Sciatic nerve (tissue), 2 donors: ENCODE measurements around the gene WNT2. TPM values are rescaled to one million over a fixed set of nuclear protein-coding genes. Genes with fewer than 3 reads are reported as not detected.
A peak's percentile ranks its signal among the peaks of the same experiment; 100 is the strongest.

Experiments used
- ATAC-seq: fragments of 200-7000 bp; cut with Tn5 transposase; one replicate; pipeline ENCODE4 v1.9.1; 2020; ENCODE audit warnings: mild to moderate bottlenecking, moderate library complexity
- DNase-seq: peaks from one replicate; pipeline ENCODE4 v3.0.0-alpha.2; 2020; ENCODE audit warnings: low spot score
- intact Hi-C: fragments of 100-400 bp; cut with DNase I; formaldehyde crosslinking; loops from one replicate; pipeline ENCODE4 v1.14.2; 2022
- total RNA-seq: library from RNA; stranded (reverse); fragmentation: NEBNext Ultra II Directional; extraction: Animal tissue kit (Norgen Biotek cat#: 25700); gene quantifications from one replicate; pipeline ENCODE4 v1.2.1, GENCODE V29; 2021
- donor health status: DM: no; HTN: no; CAD: no.
- donor health status: DM: no; HTN: no; CAD: no.

Gene WNT2
- 0.31 TPM for total RNA-seq

GRCh38 chr7:117322741-117323304, at the start of gene WNT2:
Gene WNT2, minus strand, starts transcription at chr7:117323058. Its CDS starts 69 bp downstream, at chr7:117322989.
- ATAC-seq (no peak), DNase-seq (no peak)
- intact Hi-C loops = no loop called here

DNA sequence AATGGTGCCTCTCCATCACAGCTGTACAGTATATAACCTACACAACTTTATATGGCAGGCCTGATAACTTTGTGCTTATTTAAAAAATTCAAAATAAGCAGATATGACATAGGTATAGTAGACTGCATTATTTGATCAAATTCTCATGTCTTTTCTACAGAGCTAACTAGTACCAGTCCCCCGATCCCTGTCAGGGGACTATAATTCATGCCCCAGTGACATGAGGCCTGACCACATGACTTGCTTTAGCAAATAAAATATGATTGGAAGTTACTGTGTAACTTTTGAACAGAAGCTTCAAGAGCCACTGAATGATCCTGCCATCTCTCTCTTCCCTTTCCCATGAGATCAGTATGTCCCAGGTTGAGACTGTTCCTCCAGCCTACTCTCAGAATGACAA, 49.2 kb upstream of the WNT2 start:
- DNase-seq (no peak), ATAC-seq (no peak)
- intact Hi-C loops = no loop called here

GRCh38 chr7:117364339-117365080, 41.7 kb upstream of the WNT2 start:
- intact Hi-C loops = no loop called here
- DNase-seq (no peak), ATAC-seq (no peak)

- DNase-seq = no peak
- no peak for ATAC-seq
These were observed 39.5 kb upstream of the WNT2 start for GRCh38 chr7:117362294-117362888.

GRCh38 chr7:117350027-117350426, 27.2 kb upstream of the WNT2 start:
- intact Hi-C loops = no loop called here
- no peak for ATAC-seq
- DNase-seq = no peak

More at GRCh38 chr7:117362294-117362888, 39.5 kb upstream of the WNT2 start:
- intact Hi-C loops = no loop called here

- no peak for ATAC-seq
- DNase-seq = no peak
- intact Hi-C loops = no loop called here
These were observed 26.7 kb upstream of the WNT2 start for GRCh38 chr7:117349570-117349969.

GRCh38 chr7:117347962-117348672, 25.3 kb upstream of the WNT2 start:
- ATAC-seq (no peak), DNase-seq (no peak)
- intact Hi-C loops = no loop called here

DNA sequence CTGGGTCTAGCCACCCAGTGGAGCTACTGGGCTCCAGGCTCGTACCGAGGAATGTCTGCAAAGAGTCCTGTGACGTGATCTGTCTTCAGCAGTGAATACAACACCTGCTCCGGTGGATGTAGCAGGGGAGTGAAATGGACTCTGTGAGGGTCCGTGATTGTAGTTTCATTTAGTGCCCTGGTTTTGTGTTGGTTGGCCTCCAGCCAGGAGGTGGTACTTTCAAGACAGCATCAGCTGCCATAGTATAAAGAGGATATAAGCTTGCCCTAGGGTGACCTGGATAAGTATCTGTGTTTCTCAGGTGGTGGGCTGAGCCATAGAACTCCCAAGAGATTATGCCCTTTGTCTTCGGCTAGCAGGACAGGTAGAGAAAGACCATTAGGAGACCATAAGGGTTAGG, 24.6 kb upstream of the WNT2 start:
- no peak for DNase-seq
- intact Hi-C loops = no loop called here

DNA sequence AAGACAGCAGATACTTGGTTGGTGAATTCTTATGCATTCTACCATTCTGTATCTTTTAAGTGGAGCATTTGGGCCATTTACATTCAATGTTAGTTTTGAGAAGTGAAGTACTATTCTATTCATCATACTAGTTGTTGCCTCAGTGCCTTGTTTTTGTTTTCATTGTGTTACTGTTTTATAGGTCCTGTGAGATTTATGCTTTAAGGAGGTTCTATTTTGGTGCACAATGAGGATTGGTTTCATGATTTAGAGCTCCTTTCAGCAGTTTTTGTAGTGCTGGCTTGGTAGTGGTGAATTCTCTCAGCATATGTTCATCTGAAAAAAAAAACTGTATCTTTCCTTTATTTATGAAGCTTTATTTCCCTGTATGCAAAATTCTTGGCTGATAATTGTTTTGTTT, 23.3 kb upstream of the WNT2 start:
- DNase-seq (no peak), ATAC-seq (no peak)
- intact Hi-C loops = no loop called here

More for the DNA sequence above, 24.6 kb upstream of the WNT2 start:
- ATAC-seq = no peak

GRCh38 chr7:117338020-117338419, 15.2 kb upstream of the WNT2 start:
- intact Hi-C loops = no loop called here
- no peak for ATAC-seq
- no peak for DNase-seq

DNA sequence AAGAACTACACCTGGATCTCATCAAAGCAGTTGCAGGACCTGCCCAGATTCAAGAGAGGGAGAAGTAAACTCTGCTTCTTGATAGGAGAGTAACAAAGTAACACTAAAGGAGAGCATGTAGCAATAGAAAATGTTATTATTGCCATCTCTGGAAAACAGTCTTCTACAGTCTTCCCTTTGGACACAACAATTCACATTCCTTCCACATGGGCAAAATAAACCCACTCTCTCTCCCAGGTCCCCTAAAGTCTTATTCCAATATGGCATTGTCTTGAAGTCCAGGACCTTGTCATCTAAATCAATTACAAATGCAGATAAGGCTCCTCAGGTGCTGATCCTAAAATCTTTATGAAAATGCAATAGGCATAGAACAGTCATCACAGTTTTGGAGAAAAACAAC, 10.3 kb upstream of the WNT2 start:
- intact Hi-C loops = no loop called here
- no peak for DNase-seq
- ATAC-seq = no peak

DNA sequence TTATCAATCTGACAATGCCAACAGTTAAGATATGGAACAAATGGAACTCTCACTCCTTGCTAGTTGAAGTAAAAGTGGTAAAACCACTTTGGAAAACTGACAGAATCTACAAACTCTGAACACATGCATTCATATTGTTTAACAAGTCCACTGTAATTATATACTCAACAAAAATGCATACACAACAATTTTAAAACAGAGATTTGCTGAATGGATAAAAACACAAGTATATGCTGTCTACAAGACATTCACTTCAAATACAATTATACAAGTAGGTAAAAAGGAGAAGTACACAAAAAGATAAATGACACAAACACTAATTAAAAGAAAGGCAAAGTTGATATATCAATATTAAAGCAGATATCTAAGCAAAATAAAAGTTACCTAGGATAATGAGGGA, 9.2 kb upstream of the WNT2 start:
- intact Hi-C loops = no loop called here
- DNase-seq = no peak
- no peak for ATAC-seq

DNA sequence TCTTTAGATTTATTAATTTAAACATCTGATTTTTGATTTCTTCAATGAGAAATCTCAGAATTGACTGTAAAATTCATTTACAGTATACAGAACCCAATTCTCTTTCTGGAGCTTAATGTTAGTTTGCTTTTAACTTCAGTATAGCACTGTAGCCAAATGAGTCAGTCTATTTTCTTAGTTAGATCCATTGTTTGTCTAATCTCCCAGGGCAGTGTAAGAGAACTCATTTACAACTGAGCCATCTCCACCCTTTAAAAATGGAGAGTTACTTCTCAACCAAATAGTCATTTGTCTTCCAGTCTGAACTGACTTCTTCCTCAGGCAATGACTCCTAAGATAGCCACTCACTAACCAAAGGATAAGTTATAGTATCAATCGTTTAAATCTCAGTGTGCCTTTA, 3.0 kb upstream of the WNT2 start:
- intact Hi-C loops = no loop called here
- ATAC-seq (no peak), DNase-seq (no peak)

DNA sequence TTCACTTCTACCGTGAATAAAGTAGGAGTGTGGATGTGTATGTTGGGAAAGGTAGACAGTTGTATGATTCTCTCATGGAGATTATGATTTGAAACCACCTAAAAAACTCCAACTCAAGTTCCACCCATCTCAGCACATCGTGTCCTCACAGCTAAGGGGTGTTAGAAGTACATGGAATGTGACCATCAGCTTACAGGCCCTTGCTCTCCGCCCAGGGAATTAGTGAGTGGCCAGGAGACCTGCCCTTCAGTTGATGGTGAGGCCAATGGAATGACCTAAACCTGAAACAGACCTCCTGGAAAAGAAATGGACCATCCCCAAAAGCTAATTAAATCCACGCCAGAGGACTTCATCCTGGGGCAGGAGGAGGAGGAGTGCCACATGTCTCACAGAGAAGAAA, 2.1 kb upstream of the WNT2 start:
- no peak for DNase-seq
- ATAC-seq = no peak
- intact Hi-C loops = no loop called here

DNA sequence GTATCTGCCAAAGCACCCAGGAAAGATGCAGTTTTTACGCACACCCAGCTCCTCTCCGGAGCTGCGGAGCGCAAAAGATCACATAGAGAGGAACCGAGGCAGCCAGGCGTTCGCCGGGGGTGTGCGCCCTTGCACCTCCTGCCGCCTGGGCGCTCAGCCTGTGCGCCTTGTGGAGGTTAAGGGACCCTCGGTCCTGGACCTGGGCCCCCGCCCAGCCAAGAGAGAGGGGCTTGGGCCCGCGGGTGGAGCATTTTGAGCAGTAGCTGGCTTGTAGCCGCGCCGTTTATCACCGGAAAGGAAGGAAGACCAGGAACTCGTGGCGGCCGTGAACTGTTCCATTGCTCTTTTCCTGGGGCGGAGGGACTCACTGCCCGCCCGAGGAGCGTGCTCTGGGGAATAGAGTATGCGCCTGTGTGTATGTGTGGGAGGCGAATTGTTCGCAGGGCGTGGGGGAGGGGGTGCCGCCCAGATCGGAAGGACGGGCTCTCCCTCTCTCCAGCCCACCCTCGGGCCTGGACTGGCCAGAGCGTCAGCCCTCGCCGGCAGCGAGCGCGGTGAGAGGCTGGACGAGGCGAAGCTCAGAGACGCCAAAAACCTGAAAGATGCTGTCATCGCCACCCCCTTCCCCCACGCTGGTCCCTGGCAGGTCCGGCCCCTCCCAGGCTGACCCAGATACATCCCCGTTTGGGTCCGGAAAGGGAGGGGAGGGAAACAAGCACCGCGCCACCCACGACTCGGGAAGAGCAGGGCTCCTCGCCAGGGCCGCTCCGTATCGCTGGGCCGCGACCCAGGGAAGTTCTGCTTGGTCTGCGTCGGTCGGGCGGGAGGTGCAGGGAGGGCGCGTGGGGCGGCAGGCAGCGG, 1.2 kb upstream of the WNT2 start:
- intact Hi-C loops = no loop called here
- ATAC-seq = peak; percentile 76
- no peak for DNase-seq

- ATAC-seq (no peak), DNase-seq (no peak)
- intact Hi-C loops = no loop called here
These were observed 520 bp upstream of the WNT2 start for GRCh38 chr7:117323305-117323850.

DNA sequence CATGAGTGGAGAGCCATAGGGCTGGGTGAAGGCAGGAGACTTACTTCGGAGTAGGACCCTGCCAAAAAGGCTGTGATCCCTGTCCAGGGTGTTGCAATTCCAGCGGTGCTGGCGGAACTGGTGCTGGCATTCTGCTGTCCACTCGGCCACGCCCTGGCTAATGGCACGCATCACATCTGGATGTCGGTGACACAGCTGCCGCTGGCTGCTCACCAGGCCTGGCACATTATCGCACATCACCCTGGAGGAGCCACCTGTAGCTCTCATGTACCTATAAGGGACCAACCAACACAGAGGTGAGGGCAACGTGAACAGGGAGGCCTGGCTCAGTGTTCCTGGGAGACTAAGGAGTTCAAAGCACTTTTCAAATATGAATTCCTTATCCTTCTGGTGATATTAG, 2.3 kb downstream of the WNT2 start:
- ATAC-seq = no peak
- DNase-seq = no peak
- intact Hi-C loops = no loop called here

DNA sequence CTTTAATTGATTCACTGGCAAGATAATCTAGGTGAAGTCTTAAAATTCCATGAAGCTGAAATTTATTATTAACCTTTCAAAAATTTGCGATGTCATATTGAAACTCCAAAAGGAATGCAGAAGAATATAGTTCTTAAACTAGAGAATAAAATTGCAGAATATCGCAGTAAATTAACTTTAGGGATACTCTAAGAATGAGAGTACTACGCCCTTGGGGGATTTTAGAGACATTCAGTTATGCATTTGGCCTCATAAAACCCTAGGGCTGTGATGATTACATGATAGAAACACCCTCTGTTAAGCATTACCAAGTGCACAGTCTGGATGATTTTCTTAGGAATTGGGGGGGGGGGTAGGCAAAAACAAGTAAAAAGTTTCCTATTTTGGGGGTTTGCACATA, 3.7 kb downstream of the WNT2 start:
- ATAC-seq = no peak
- intact Hi-C loops = no loop called here
- no peak for DNase-seq

GRCh38 chr7:117313582-117313981, 9.3 kb downstream of the WNT2 start:
- intact Hi-C loops = no loop called here
- no peak for ATAC-seq
- no peak for DNase-seq
